ENCODE results near the gene CAMLG. TPM values are rescaled to one million over a fixed set of nuclear protein-coding genes. Genes with fewer than 3 reads are reported as not detected.

The CAMLG gene
- total and polyA plus RNA-seq, 9 of the 15 experiments (the other 6 are each of a cell fraction or from before 2014, with no cell fraction given), result 11.3 to 22.0 (median 16.3) TPM

DNA sequence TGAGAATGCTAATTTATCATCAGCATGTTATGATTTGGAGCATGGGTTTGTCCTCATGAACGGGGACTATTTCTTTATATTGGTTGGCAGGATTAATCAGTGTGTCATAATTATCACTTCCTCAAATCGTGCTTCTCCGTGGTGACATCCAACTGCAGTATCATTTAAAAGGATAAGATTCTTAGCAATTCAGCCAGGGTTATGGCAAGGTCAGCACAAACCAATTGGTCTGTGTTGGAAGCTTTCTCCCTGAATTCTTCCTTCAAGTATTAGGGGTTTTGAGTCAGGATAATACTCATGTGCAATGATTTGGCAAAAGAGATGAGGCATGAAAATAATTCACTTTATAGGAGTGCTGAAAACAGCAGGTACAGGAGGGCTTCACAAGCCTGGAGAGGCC is 5.5 kb upstream of the CAMLG start:
- Histone ChIP-seq H3K9ac (ENCODE audit: insufficient read depth in 1 of 2, low read depth in 2 of 2, low read length in 2 of 2) (no peak overlapping the region), H3K79me2 (ENCODE audit: control insufficient read depth, insufficient read depth, low read length) (no peaks in the 10 kb centered on the region), H3K36me3 (ENCODE audit: control insufficient read depth, insufficient read depth, low read length) (no peaks in the 10 kb centered on the region), H3K4me1 (replicated peaks in 1 of 2; ENCODE audit: control insufficient read depth in 2 of 2, insufficient read depth in 2 of 2, low read length in 2 of 2) (peaks cover 0 to 1% of the 10 kb centered on the region in 2 experiments; a peak in 2 of 5 replicates), H4K20me1 (replicated peaks; ENCODE audit: control insufficient read depth, insufficient read depth, low read length) (no peaks in the 10 kb centered on the region), H3K9me3 (replicated peaks; ENCODE audit: control insufficient read depth, insufficient read depth, low read depth, low read length) (no peaks in the 10 kb centered on the region), H3K27ac (ENCODE audit: extremely low read depth, low read depth, low read length) (no peak overlapping the region), H3K4me2 (ENCODE audit: insufficient read depth, low read length) (no peak overlapping the region), H3K4me3 (no peak overlapping the region), H3K27me3 (ENCODE audit: control insufficient read depth in 2 of 2, insufficient read depth in 2 of 2, low read length in 2 of 2) (no peaks in the 10 kb centered on the region), H2AFZ (ENCODE audit: low read depth, low read length) (no peak overlapping the region), H3K9me1 (ENCODE audit: control insufficient read depth, insufficient read depth, low read length) (no peaks in the 10 kb centered on the region)
- CTCF ChIA-PET (ENCODE audit: low intra/inter-chr PET ratio), result no interaction called here
- no peak for TF ChIP-seq BRCA1 (IDR thresholded peaks at IDR 0.05)
- TF ChIP-seq BRCA1 (CRISPR knock-in tag; IDR thresholded peaks at IDR 0.05), result no peak
- TF ChIP-seq ZNF316 (IDR thresholded peaks at IDR 0.05), result peak; percentile 53
- TF ChIP-seq C11orf30 (IDR thresholded peaks at IDR 0.05; ENCODE audit: low read depth), result peak; percentile 29; the same call in 1 of the 2 replicates
- TF ChIP-seq, protein P1, sequence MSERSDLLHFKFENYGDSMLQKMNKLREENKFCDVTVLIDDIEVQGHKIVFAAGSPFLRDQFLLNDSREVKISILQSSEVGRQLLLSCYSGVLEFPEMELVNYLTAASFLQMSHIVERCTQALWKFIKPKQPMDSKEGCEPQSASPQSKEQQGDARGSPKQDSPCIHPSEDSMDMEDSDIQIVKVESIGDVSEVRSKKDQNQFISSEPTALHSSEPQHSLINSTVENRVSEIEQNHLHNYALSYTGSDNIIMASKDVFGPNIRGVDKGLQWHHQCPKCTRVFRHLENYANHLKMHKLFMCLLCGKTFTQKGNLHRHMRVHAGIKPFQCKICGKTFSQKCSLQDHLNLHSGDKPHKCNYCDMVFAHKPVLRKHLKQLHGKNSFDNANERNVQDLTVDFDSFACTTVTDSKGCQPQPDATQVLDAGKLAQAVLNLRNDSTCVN (CRISPR knock-in tag; IDR thresholded peaks at IDR 0.05), result no peak
- no peak for TF ChIP-seq ZNF586 (CRISPR knock-in tag; conservative IDR thresholded peaks at IDR 0.05)
- TF ChIP-seq CBFA2T2 (conservative IDR thresholded peaks at IDR 0.05), result no peak
- no peak for TF ChIP-seq ZNF175 (CRISPR knock-in tag; IDR thresholded peaks at IDR 0.05; ENCODE audit: low read depth)
- TF ChIP-seq ZC3H11A (IDR thresholded peaks at IDR 0.05; ENCODE audit: low read depth, low read length), result no peak
- no peak for DNase-seq (ENCODE audit: extremely low read depth in 1 of 4, low spot score in 3 of 4)
- intact Hi-C loops (cut with micrococcal nuclease), result no loop called here
- in situ Hi-C loops (cut with MboI), result no loop called here
- POLR2A ChIA-PET, result interaction anchor here (0.8 to 1.4 kb wide), 3 partner anchors 14 to 24 kb away, joined by 3 read pairs; no protein-coding TSS in a partner anchor
- ATAC-seq, result no peak
- WGBS (ENCODE audit: insufficient coverage, low coverage, missing lambda C conversion rate), result 14% methylated on average over 3 of the region's 3 CpGs
- no peak for FAIRE-seq
- BruUV-seq (replicated peaks), result no TSS peak

All from K562 (cell line).